ENCODE measurements around the gene UAP1L1.

- TF ChIP-seq POLR2A (IDR thresholded peaks at IDR 0.05) (no peak), CTCF (IDR thresholded peaks at IDR 0.05) (no peak), POLR2AphosphoS5 (IDR thresholded peaks at IDR 0.05) (no peak)
Observed at GRCh38 chr9:137063311-137064026, 13.8 kb upstream of the UAP1L1 start.

Measured in breast epithelium (tissue), 3 donors.